ENCODE data around the gene PACRG. TPM values are rescaled to one million over a fixed set of nuclear protein-coding genes. Genes with fewer than 3 reads are reported as not detected.
A peak's percentile ranks its signal among the peaks of the same experiment; 100 is the strongest.
"Not testable (repeated sequence)": the region's sequence is repeated elsewhere in the genome, so short reads cannot be mapped to it uniquely, and the experiment has no call there.

The PACRG gene
- total RNA-seq, 1 donor from 2014 or later, result 1.1 TPM

DNA sequence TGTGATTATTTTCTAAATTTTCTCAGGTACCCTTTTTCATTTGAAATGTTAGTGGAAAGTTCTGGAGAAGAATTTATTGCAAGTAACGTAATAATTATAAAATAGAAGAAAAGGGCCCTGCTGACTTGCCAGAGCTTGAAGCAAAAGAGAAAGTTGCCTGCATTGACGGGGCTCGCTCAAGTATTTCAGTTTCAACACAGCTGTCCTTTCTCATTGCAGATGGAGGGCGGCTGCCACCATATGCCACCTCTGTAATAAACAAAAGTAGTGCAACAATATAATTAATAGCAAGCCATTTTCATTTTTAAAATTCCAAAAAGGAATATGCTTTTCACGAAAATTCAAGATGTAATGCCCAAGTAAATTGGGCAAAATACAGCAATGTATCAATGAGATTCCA, 246.2 kb downstream of the PACRG start:
- Mint-ChIP-seq H3K4me1 (ENCODE audit: low read depth) (peaks cover 5% of the 10 kb centered on the region), H3K27me3 (ENCODE audit: low read depth) (no peaks in the 10 kb centered on the region), H3K27ac (ENCODE audit: unreplicated experiment) (no peak overlapping the region), H3K36me3 (ENCODE audit: low read depth) (no peaks in the 10 kb centered on the region), H3K9me3 (ENCODE audit: low read depth) (no peaks in the 10 kb centered on the region), H3K4me3 (ENCODE audit: unreplicated experiment) (no peak overlapping the region)
- no peak for DNase-seq (ENCODE audit: low spot score)
- no peak for TF ChIP-seq CTCF (IDR thresholded peaks at IDR 0.05)

GRCh38 chr6:162974685-162975084, 246.9 kb downstream of the PACRG start:
- no peak for DNase-seq (ENCODE audit: low spot score)
- H3K9me3 Mint-ChIP-seq (ENCODE audit: low read depth), result no peaks in the 10 kb centered on the region
- H3K4me3 Mint-ChIP-seq (ENCODE audit: unreplicated experiment), result no peak overlapping the region
- peak overlapping the region; percentile 0 for H3K27ac Mint-ChIP-seq (ENCODE audit: unreplicated experiment)
- no peaks in the 10 kb centered on the region for H3K36me3 Mint-ChIP-seq (ENCODE audit: low read depth)
- H3K27me3 Mint-ChIP-seq (ENCODE audit: low read depth), result no peaks in the 10 kb centered on the region
- TF ChIP-seq CTCF (IDR thresholded peaks at IDR 0.05), result no peak
- peaks cover 8% of the 10 kb centered on the region for H3K4me1 Mint-ChIP-seq (ENCODE audit: low read depth)

DNA sequence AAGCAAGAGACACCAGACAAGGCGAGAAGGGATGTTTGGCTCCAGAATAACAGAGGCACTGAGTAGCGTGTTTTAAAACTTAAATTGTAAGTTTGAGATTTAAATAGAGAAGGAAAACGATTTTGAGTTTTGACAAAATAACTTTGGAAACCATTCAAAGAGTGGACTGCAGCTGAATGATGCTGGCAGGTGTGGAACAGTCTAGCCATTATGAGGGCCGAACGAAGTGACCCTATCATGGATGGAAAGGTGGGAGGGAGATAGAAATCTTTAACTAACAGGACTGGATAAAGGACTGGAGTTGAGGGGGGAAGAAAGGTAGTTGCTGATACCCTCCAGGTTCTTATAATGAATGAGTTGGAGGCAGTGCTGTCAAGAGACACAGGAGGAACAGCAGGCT, 248.4 kb downstream of the PACRG start:
- Mint-ChIP-seq H3K36me3 (ENCODE audit: low read depth) (no peaks in the 10 kb centered on the region), H3K27ac (ENCODE audit: unreplicated experiment) (no peak overlapping the region), H3K4me3 (ENCODE audit: unreplicated experiment) (no peak overlapping the region), H3K27me3 (ENCODE audit: low read depth) (no peaks in the 10 kb centered on the region), H3K4me1 (ENCODE audit: low read depth) (peaks cover 8% of the 10 kb centered on the region), H3K9me3 (ENCODE audit: low read depth) (peaks cover 3% of the 10 kb centered on the region)
- DNase-seq (ENCODE audit: low spot score), result no peak
- no peak for TF ChIP-seq CTCF (IDR thresholded peaks at IDR 0.05)

DNA sequence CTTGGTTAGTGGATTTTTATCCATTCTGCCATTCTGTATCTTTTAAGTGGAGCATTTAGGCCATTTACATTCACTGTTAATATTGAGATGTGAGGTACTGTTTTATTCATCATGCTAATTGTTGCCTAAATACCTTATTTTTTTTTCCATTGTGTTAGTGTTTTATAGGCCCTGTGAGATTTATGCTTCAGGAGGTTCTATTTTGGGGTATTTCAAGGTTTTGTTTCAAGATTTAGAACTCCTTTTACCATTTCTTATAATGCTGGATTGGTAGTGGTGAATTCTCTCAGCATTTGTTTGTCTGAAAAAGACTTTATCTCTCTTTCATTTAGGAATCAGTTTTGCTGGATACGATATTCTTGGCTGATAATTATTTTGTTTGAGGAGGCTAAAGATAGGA, 255.5 kb downstream of the PACRG start:
- H3K36me3 Mint-ChIP-seq (ENCODE audit: low read depth), result peaks cover 16% of the 10 kb centered on the region
- not testable (repeated sequence) for H3K27me3 Mint-ChIP-seq (ENCODE audit: low read depth); DNase-seq (ENCODE audit: low spot score); H3K27ac Mint-ChIP-seq (ENCODE audit: unreplicated experiment); H3K4me3 Mint-ChIP-seq (ENCODE audit: unreplicated experiment); H3K4me1 Mint-ChIP-seq (ENCODE audit: low read depth)
- peaks cover 58% of the 10 kb centered on the region for H3K9me3 Mint-ChIP-seq (ENCODE audit: low read depth)

DNA sequence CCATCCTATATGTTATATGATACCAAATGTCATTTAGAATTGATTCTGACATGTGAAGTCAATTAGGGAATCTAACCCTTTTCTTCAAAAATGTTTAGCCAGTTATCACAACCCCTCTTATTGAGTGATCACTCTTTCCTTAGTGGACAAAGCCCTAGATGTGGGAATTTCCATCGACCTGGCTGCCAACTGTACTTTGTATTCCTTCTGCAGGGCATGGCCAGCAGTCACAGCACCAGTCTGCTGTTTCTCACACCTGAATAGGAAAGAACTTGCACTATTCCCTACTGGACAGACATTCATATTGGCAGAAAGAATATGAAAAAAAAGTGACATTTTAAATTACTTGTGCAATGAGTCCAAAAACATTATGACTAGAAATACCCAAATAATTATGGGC, 271.0 kb downstream of the PACRG start:
- DNase-seq (ENCODE audit: low spot score), result no peak

More for the DNA sequence above, 271.0 kb downstream of the PACRG start:
- no peaks in the 10 kb centered on the region for H3K9me3 Mint-ChIP-seq (ENCODE audit: low read depth)
- no peaks in the 10 kb centered on the region for H3K4me1 Mint-ChIP-seq (ENCODE audit: low read depth)
- peaks cover 1% of the 10 kb centered on the region for H3K36me3 Mint-ChIP-seq (ENCODE audit: low read depth)
- no peaks in the 10 kb centered on the region for H3K27me3 Mint-ChIP-seq (ENCODE audit: low read depth)
- H3K4me3 Mint-ChIP-seq (ENCODE audit: unreplicated experiment), result no peak overlapping the region
- no peak for TF ChIP-seq CTCF (IDR thresholded peaks at IDR 0.05)
- no peak overlapping the region for H3K27ac Mint-ChIP-seq (ENCODE audit: unreplicated experiment)
